ENCODE data around the gene TTC39B.

The TTC39B gene

GRCh38 chr9:15280647-15281046 is 26.4 kb downstream of the TTC39B start:
- Mint-ChIP-seq H3K9me3 (no peaks in the 10 kb centered on the region), H3K4me3 (no peak overlapping the region), H3K4me1 (peaks cover 10% of the 10 kb centered on the region)

GRCh38 chr9:15278839-15279238 is 28.2 kb downstream of the TTC39B start:
- H3K4me3 Mint-ChIP-seq: no peak overlapping the region
- H3K4me1 Mint-ChIP-seq: peaks cover 10% of the 10 kb centered on the region
- TF ChIP-seq CTCF (IDR thresholded peaks at IDR 0.05; ENCODE audit: unreplicated experiment in 3 of 3): no peak
- peak overlapping the region in 1 of 3 experiments; percentile 27 for H3K27ac Mint-ChIP-seq
- H3K9me3 Mint-ChIP-seq: no peaks in the 10 kb centered on the region
- H3K36me3 Mint-ChIP-seq (ENCODE audit: low read depth): no peaks in the 10 kb centered on the region
- no peaks in the 10 kb centered on the region for H3K27me3 Mint-ChIP-seq (ENCODE audit: low read depth)

More at GRCh38 chr9:15280647-15281046, 26.4 kb downstream of the TTC39B start:
- Mint-ChIP-seq H3K27me3 (ENCODE audit: low read depth) (no peaks in the 10 kb centered on the region), H3K27ac (no peak overlapping the region), H3K36me3 (ENCODE audit: low read depth) (peaks cover under 1% of the 10 kb centered on the region)
- no peak for TF ChIP-seq CTCF (IDR thresholded peaks at IDR 0.05; ENCODE audit: unreplicated experiment in 3 of 3)

- H3K36me3 Mint-ChIP-seq (ENCODE audit: low read depth): no peaks in the 10 kb centered on the region
- peak overlapping the region in 2 of 3 experiments; percentile 53 to 85 for H3K27ac Mint-ChIP-seq
- no peaks in the 10 kb centered on the region for H3K9me3 Mint-ChIP-seq
- no peak overlapping the region for H3K4me3 Mint-ChIP-seq
- peak in 1 of 3 experiments; percentile 5 for TF ChIP-seq CTCF (IDR thresholded peaks at IDR 0.05; ENCODE audit: unreplicated experiment in 3 of 3)
- H3K27me3 Mint-ChIP-seq (ENCODE audit: low read depth): no peaks in the 10 kb centered on the region
- H3K4me1 Mint-ChIP-seq: peaks cover 10% of the 10 kb centered on the region
Measured at GRCh38 chr9:15278091-15278687, 28.8 kb downstream of the TTC39B start.

- Mint-ChIP-seq H3K27ac (peak overlapping the region in 2 of 3 experiments; percentile 53 to 85), H3K4me3 (no peak overlapping the region), H3K36me3 (ENCODE audit: low read depth) (no peaks in the 10 kb centered on the region), H3K27me3 (ENCODE audit: low read depth) (no peaks in the 10 kb centered on the region), H3K9me3 (no peaks in the 10 kb centered on the region), H3K4me1 (peaks cover 10% of the 10 kb centered on the region)
- TF ChIP-seq CTCF (IDR thresholded peaks at IDR 0.05; ENCODE audit: unreplicated experiment in 3 of 3): peak; percentile 38 to 56 (median 45)
Measured at GRCh38 chr9:15277400-15278090, 29.5 kb downstream of the TTC39B start.

- peak overlapping the region in 1 of 3 experiments; percentile 25 for H3K27ac Mint-ChIP-seq
- peaks cover 10% of the 10 kb centered on the region for H3K4me1 Mint-ChIP-seq
- no peaks in the 10 kb centered on the region for H3K9me3 Mint-ChIP-seq
- peaks cover 4% of the 10 kb centered on the region for H3K36me3 Mint-ChIP-seq (ENCODE audit: low read depth)
- H3K27me3 Mint-ChIP-seq (ENCODE audit: low read depth): no peaks in the 10 kb centered on the region
- H3K4me3 Mint-ChIP-seq: no peak overlapping the region
- no peak for TF ChIP-seq CTCF (IDR thresholded peaks at IDR 0.05; ENCODE audit: unreplicated experiment in 3 of 3)
Measured at GRCh38 chr9:15276328-15276938, 30.6 kb downstream of the TTC39B start.

Measured in nephron (organoid).